ENCODE results near the gene CCDC9B.
A peak's percentile ranks its signal among the peaks of the same experiment; 100 is the strongest.

Gene CCDC9B

GRCh38 chr15:40339621-40339945 lies 1.2 kb downstream of the CCDC9B start:
- 0 out of 3 replicates have a peak, but pooled peaks have one; percentile 1 for ATAC-seq
- no peak for TF ChIP-seq GLIS3 (CRISPR knock-in tag; IDR thresholded peaks at IDR 0.05)
- no peak for TF ChIP-seq CSDC2 (CRISPR knock-in tag; IDR thresholded peaks at IDR 0.05)
- TF ChIP-seq ARNTL (CRISPR knock-in tag; IDR thresholded peaks at IDR 0.05; ENCODE audit: borderline replicate concordance, low read depth), result no peak
- no peak for TF ChIP-seq TSHZ2 (CRISPR knock-in tag; IDR thresholded peaks at IDR 0.05)
- no peak for TF ChIP-seq ISL1 (CRISPR knock-in tag; IDR thresholded peaks at IDR 0.05)
- TF ChIP-seq PATZ1 (CRISPR knock-in tag; IDR thresholded peaks at IDR 0.05; ENCODE audit: borderline replicate concordance), result no peak; the same call in 1 of the 2 replicates

DNA sequence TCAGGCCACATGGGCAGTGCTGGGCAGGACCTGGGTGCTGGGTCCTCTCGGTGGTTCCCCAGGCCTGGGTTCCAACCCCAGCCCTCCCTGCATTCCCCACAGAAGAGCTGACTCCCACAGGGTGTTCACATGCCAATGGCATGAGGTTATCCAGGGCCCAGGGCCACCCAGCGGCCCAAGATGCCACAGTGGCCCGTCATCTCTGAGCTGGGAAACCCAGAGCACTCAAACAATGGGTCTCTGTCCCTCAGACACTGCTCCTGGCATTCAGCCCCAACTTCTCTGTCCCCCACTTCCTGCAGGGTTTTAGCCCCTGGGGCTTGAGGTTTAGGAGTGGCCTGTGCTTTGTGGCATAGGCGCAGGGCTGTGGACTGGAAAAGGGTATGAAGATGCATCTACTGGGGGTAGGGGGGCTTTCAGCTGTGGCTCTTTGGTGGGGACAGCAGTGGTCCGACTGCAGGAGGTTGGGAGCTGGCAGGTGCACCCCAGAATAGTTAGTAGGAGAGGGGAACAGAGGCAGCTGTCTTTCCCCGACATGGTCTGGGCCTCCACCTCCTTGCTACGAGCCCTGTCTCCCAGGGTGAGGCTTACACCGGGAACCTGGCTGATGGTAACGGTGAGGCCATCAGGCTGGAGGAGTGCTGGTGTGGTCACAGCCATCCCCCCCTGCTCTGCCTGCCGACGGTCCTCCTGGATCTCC lies 1.7 kb downstream of the CCDC9B start:
- ATAC-seq, result peak; percentile 39

More for the DNA sequence above, 1.7 kb downstream of the CCDC9B start:
- TF ChIP-seq TSHZ2 (CRISPR knock-in tag; IDR thresholded peaks at IDR 0.05) (no peak), ARNTL (CRISPR knock-in tag; IDR thresholded peaks at IDR 0.05; ENCODE audit: borderline replicate concordance, low read depth) (no peak), CSRNP3 (CRISPR knock-in tag; IDR thresholded peaks at IDR 0.05) (no peak), ZNF8 (CRISPR knock-in tag; IDR thresholded peaks at IDR 0.05) (no peak), ZFP3 (CRISPR knock-in tag; IDR thresholded peaks at IDR 0.05) (no peak), SNAI2 (CRISPR knock-in tag; IDR thresholded peaks at IDR 0.05) (no peak), ZNF565 (CRISPR knock-in tag; conservative IDR thresholded peaks at IDR 0.05; ENCODE audit: low read depth) (no peak), PATZ1 (CRISPR knock-in tag; IDR thresholded peaks at IDR 0.05; ENCODE audit: borderline replicate concordance) (no peak), ESRRG (CRISPR knock-in tag; IDR thresholded peaks at IDR 0.05) (no peak), ZFP30 (CRISPR knock-in tag; IDR thresholded peaks at IDR 0.05) (no peak), ZC3H10 (CRISPR knock-in tag; IDR thresholded peaks at IDR 0.05) (no peak), POU6F1 (CRISPR knock-in tag; IDR thresholded peaks at IDR 0.05; ENCODE audit: borderline replicate concordance, low read depth) (no peak), PPARA (CRISPR knock-in tag; IDR thresholded peaks at IDR 0.05; ENCODE audit: borderline replicate concordance) (no peak), TOX (CRISPR knock-in tag; IDR thresholded peaks at IDR 0.05; ENCODE audit: borderline replicate concordance) (no peak), ISL1 (CRISPR knock-in tag; IDR thresholded peaks at IDR 0.05) (peak; percentile 23; the same call in 1 of the 2 replicates)
- TF ChIP-seq, protein P1, sequence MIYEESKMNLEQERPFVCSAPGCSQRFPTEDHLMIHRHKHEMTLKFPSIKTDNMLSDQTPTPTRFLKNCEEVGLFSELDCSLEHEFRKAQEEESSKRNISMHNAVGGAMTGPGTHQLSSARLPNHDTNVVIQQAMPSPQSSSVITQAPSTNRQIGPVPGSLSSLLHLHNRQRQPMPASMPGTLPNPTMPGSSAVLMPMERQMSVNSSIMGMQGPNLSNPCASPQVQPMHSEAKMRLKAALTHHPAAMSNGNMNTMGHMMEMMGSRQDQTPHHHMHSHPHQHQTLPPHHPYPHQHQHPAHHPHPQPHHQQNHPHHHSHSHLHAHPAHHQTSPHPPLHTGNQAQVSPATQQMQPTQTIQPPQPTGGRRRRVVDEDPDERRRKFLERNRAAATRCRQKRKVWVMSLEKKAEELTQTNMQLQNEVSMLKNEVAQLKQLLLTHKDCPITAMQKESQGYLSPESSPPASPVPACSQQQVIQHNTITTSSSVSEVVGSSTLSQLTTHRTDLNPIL (CRISPR knock-in tag; IDR thresholded peaks at IDR 0.05; ENCODE audit: low read depth), result peak; percentile 55; the same call in 1 of the 2 replicates

Data from SK-N-SH treated with all-trans-retinoic acid at 6 μM for 48 hours (cell line).